Left forelimb (tissue), 1 donor: ENCODE data around the gene HPCAL4.

Experiments used
- DNase-seq: peaks from one replicate; pipeline ENCODE4 v3.0.0-alpha.2; 2018; ENCODE audit warnings: low spot score

The HPCAL4 gene

GRCh38 chr1:39649636-39650185 is 41.5 kb downstream of the HPCAL4 start:
- DNase-seq, result no peak

DNA sequence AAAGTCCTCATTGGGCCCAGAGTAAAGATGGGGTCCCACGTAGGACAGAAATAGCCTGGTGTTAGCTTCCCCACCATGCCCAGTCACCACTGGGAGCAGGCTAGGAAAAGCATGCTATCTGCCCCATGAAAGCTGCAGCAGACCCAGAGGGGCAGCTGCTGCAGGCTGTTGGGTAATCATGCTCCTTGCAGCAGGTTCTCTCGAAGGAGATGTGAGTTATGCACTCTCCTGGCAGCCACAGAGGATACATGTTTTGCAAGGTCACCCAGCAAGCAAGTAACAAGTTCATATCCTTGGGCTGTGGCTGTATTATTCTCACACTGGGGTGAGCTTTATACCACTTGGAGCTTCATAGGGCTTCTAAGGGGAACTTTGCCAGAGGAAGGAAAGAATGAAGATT is 42.7 kb downstream of the HPCAL4 start:
- no peak for DNase-seq

GRCh38 chr1:39647247-39647646 is 44.0 kb downstream of the HPCAL4 start:
- DNase-seq, result no peak

- peak; percentile 93 for DNase-seq
Measured at GRCh38 chr1:39646232-39647081, 44.8 kb downstream of the HPCAL4 start.

DNA sequence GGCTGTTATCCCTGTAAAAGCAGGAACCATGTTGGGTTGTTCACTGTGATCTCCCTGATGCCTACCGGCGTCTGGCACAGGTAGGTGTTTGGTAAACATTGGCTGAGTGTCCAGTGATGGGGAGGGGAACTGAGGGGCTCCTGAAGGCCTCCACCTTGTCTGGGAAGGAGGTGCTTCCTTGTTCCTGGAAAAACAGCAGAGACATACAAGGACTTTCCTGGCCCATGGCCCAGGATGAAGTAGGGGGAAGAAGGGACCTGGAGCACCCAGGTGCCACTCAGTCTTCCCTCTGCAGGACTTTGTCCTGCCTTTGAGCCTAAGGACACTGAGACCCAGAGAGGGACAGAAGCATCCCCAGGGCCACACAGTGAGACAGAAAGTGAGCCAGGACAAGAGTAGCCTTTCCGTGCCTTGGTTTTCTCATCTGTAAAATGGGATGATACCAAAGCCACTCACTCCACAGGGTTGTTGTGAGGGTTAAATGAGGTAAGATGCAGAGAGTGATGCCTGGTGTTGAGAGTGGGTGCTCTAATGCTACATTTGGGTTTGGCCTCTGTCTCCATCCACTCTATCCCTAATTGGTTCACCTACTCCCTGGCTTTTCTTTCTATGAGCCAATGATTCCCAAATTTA is 45.7 kb downstream of the HPCAL4 start:
- no peak for DNase-seq

GRCh38 chr1:39643705-39644104 is 47.5 kb downstream of the HPCAL4 start:
- no peak for DNase-seq

DNA sequence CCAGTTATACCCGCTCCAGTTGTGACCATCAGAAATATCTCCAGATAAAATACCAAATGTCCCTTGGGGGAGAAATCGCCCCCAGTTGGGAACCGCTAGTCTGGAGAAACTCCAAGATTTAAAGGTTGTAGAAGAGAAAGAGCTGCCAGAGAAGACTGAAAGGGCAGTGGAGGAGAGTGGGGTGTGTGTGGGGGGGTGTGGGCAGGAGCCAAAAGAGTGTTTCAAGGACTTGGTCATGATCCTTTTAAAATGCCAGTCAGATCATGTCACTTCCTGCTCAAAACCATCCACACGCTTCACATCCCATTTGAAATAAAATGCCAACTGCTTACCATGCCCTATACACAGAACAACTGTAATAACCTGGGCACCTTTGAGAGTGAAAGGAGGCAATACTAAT is 48.4 kb downstream of the HPCAL4 start:
- DNase-seq, result no peak

DNA sequence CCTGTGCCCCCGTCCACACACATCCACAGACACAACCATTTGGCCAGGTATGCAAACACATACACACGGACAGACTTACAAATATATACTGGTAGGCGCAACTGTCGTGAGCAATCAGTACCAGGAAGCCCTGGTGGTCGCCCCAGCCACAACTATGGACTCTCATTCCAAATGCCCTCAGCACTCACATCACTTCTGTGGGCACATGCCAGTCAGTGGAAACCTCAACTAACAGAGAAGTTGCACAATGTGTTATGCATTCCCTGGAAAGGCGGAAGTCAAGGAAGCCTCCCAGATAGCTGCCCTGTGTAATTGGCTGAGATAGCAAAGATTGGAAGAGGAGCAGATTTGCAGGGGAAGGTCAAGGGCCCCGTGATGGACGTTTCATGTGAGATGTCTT is 50.4 kb downstream of the HPCAL4 start:
- DNase-seq, result no peak

- DNase-seq, result peak; percentile 84
Measured at GRCh38 chr1:39639305-39640130, 51.7 kb downstream of the HPCAL4 start, which contains the start of gene HEYL. Gene HEYL, minus strand, starts transcription at chr1:39639643. Its CDS starts 18 bp downstream, at chr1:39639625.

- DNase-seq, result no peak
Measured at GRCh38 chr1:39638965-39639304, 52.3 kb downstream of the HPCAL4 start.

DNA sequence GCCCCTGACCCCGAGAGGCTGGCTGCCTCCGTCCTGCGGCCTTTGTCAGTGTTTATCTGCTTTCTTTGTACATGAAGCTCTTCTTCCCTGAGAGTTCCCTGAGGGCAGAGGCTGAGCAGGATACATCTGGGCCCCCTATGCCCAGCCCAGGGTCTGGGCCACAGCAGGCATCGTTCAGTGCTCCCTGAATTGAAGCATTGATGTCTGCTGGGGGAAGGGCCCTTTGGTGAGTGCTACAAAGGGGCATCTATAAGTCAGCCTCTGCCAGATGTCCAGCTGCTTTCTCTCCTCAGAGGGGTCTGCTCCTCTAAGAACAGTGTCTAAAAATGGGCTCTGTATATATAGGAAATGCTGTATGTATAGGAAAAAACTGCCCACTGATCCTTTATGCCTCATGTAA is 53.9 kb downstream of the HPCAL4 start:
- no peak for DNase-seq

- DNase-seq, result no peak
Measured at GRCh38 chr1:39635871-39636210, 55.4 kb downstream of the HPCAL4 start.

GRCh38 chr1:39635205-39635870 is 55.9 kb downstream of the HPCAL4 start:
- DNase-seq, result no peak

- no peak for DNase-seq
Measured at GRCh38 chr1:39633422-39633821, 57.8 kb downstream of the HPCAL4 start.

DNA sequence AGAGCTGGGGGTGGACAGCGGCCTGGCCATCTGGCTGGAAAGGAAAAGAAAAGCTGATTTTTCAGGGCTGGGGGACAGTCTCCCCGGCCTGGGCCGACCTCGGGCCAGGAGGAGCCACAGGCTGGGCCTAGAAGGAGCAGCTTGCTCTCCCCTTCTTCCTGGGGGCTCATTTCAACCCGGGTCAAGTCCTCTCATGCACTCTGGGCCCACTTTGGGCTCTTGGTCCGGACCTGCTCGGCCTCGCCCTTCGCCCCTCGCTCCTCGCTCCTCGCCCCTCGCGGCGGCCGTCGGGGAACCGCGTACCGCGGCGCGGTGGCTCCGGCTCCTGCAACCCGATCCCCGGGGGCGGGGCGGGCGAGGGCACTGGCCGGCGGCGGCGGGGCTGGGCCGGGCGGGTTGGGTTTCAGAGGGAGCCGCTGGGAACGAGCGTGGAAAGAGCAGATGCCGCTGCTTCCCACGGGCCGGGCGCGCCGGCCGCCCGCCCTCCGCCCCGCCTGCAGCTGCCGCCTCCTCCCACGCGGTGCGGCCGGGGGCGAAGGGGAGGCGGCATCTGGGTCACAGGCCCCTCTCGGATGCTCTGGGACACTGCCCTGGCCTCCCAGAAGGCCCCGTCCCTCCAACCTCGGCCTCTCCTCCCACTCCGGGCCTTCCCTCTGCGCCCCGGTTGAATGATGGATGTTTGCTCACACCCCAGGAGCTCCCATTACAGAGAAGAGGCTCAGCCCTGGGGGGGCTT is 58.4 kb downstream of the HPCAL4 start:
- DNase-seq, result peak; percentile 81

DNA sequence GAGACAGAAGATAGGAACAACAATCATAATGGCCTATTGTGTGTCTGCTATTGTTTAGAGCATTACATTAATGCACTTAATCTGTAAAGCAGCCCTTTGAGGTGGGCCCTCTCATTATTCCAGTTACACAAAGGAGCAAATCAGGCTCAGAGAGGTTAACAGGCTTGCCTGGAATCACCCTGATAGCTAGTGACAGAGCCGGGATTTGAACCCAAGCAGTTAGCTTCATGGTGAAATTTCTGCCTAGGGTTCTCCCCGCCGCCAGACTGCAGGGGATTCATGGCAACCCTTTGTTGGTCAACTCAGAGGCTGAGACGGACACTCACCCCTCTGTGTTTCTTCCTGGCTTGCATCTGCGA is 58.9 kb downstream of the HPCAL4 start:
- no peak for DNase-seq

- no peak for DNase-seq
Measured at GRCh38 chr1:39631361-39632322, 59.6 kb downstream of the HPCAL4 start.

DNA sequence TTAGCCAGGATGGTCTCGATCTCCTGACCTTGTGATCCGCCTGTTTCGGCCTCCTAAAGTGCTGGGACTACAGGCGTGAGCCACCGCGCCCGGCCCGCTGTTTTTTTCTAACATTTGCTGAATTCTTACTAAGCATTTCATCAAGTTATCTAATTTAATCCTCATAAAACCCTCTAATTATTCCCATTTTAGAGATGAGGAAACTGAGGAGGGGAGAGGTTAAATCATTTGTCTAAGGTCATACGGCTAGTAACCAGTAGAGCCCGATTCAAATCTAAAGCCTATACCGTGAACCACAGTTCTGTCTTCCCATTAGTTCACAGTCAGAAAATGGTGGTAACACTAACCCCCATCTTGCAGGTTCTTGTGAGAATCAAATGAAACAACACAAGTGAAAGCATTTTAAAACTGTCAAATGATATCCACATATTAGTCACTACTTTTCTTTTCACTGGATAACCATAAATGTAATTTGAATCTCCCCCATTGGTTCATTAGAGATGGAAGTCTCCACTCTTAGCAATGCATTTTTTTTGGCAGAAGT is 62.4 kb downstream of the HPCAL4 start:
- no peak for DNase-seq
